DMS 273 treated with DMSO at 0.1 percent for 48 hours (cell line): Measurements from ENCODE around the gene GATA6.
"Not testable (repeated sequence)": the region's sequence is repeated elsewhere in the genome, so short reads cannot be mapped to it uniquely, and the experiment has no call there.

Source experiments
- DNase-seq: peaks from one replicate; lab custom pipeline; 2025; lab: John Stamatoyannopoulos, UW

Gene GATA6

DNA sequence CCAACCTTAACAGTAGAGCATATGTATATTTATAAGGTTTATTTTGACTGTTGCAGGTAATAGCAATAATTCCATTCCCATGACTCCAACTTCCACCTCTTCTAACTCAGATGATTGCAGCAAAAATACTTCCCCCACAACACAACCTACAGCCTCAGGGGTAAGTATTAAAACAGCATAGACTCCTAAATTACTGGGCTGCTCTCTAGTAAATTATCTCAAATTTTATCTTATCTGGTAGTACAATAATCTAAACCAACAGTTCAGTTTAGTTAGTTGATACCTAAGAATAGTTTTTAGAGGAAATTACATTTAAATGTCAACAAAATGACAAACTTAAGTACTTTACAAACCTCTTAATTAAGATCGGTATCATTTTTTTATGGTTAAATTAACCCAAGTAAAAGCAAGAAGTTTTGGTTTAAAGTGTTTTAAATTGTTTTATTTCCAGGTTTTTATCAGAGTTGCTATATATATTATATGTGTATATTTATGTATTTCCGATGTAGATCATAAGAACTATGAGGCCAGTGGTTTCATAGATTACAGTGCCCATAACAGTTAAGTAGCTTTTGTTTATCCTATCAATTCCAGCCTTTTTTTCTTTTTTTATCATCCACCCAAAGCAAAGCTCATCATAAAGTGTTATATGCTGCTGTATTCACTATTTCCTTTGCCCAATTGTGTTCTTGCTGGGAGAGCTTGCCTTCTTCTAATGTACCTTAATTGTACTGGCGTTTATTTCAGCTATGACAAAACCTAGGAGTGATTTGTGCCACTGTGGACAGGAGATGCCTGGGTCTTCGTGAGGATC lies 13.7 kb downstream of the GATA6 start:
- no peak for DNase-seq

DNA sequence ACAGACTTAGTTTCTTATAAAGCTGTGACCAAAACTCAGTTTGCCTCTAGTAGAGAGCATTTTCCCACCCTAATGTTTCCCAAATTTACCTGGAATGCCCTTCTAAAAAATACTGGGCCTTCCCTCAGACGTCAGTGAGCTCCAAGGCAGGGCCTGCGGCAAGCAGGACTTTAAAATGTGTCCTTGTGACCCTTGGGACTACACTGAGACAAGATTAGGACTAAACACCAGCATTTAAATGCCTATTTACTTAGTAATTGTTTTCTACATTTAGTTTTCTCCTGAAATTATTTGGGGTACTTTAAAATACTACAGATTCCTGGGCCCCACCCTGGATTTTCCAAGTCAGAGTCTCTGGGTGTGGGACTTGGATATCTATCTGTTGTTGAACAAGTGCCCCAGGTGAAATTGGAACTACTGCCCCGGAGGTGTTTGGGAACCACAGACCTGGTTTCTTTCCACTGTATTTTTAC lies 14.3 kb downstream of the GATA6 start:
- no peak for DNase-seq

DNA sequence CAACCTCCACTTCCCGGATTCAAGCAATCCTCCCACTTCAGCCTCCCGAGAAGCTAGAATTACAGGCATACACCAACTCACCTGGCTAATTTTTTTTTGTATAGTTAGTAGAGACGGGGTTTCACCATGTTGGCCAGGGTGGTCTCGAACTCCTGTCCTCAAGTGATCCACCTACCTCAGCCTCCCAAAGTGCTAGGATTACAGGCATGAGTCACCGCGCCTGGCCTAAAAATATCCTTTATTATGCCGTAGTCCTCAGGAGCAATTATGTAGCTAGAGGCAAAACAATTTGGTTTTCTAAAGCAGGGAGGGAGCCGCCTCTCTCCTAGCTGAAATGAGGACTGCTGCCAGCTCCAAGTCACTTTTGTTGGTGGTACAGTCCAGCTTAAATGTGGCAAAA lies 15.2 kb downstream of the GATA6 start:
- DNase-seq, result not testable (repeated sequence)

DNA sequence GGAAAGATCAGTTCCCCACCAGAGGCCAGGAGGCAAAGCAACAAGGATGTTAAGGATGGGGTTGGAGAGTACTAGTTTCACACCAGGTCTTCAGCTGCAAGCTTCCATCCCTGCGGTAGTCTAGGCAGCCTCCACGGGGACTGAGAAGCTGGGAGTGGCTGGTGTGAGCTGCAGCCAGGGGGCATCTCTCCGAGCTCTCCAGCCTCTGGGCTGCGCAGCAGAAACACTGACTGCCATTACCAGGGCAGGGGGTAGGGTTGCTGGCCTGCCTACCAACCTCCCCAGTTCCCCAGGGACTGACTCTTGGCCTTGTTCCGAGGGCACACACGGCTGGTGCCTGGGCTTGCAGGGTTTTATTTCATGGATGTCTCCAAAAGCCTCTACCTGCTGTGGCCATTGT lies 15.9 kb downstream of the GATA6 start:
- no peak for DNase-seq

DNA sequence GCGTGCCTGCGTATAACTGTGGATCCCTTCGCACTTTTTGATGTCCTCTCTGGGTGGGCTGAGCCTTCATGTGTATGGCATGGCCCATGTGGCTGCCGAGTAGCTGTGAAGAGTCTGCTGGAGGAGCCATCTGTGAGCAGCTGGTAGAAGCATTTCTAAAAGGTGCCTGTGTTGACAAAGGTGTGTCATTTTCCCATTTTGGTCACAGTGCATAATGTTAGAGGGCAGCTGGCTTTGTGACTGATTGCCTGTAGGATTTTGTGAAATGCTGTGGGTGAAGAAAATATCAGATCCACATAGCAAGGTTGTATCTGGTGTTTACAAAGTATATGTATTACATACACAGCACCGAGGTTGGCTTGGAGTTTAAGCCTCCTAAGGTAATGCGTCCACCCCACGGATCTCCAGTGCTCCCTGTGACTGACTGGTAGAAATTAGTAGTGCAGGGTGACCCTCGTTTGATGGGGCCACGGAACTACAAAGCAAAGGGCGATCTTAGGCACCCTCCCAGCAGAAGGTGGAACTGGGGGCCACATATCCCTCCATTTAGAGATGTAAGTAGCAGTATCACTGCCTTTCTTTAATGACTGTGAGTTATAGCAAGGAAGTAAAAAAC lies 16.5 kb downstream of the GATA6 start:
- no peak for DNase-seq

DNA sequence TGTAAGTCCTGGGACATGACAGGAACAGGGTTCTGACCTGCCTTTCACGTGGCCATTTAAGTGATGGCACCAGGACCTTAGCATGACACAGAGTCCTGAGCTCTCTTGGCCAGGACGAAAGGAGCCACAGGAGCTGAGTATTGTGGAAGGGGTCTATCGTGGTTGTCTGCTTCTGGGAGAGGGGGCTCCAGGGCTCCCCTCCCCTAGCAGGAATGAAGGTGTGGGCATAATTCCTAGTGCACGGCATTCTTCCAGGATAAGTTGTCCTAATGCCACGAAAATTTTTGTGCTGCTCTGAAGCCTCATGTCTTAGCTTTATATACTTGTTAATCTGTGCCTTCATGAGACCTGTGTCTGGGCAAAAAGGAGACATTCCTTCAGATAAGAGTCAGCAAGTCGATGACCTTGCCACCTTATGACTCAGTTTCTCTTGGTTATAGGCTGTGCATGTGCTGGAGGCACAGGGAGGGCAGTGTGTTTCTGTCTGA lies 17.1 kb downstream of the GATA6 start:
- DNase-seq, result no peak

DNA sequence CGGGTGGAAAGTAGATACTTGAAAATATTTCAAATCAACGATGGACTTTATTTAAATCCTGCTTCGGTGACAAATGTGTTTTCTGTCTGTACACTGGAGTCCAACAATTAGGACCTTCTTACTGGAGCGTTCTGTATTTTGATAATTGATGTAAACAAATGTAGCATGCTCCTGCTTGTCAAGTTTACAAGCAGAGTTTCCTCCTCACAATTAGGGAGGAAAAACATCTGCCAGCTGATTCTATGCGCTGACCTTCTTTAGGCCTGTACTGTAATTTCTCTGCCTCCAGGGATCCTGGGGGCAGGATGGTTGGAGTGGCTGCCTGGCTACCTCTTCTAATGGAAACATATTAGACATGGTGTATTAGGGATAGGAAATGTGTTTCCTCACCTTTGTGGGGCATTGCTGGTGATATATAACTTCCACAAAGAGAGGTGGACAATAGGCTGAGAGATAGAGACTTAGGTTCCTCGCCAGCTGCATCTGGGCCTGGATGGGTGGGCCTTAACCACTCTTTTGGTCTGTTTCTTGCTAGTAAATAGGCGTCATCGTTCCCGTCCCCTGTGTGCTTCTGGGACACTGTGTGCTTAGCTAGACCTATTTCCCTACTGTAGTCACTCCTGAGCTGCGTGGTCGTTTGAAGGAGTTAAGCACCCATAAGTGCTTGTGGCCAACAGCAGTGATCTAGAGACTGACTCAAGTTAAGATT lies 19.3 kb downstream of the GATA6 start:
- no peak for DNase-seq

DNA sequence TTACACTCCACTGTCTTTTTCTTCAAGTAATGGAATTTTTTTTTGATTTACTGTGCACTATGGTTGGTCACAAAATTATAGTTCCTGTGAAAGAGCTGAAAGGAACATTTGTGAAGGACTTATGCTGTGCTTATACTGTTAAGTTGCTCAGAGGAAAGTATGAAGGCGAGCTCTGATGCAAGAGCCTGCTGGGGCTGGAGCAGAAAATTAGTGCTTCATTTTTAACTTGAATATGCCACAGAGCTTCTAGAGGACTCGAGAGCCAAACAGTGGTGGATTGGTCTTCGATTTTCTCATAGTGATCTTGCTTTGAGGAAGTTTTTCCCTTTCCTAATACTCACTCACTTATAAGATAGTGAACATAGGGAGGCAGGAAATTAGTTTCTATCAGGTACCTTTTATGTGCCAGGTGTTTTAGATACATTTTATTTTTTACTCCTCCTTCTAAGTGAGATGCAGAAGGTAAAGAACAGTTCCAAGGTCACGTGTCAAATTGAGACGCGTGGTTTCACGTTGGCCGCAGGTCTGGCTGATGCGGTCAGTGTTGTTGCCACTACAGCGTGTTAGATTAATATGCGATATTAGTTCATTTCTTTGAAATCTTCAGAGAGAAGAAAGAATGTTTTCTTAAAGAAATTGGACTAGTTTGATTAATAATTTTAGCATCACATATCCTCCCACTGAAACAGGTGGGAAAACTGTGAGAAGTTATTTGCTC lies 20.2 kb downstream of the GATA6 start:
- DNase-seq, result no peak

DNA sequence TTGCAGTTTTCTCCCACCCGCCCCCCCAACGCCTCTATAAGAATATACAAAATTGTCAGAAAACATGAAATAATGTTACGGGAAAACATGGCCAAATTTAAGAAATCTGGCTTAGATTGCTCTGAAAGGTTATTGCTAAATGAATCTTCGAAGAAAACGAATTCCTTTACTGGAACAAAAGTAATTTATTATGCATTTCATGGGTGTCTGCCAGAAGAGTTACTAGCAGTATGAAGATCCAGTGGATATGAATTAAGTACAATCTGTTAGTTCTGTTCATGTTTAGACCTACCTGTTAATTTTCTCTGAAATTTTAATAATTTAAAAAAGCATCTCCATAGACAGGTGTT lies 21.9 kb downstream of the GATA6 start:
- DNase-seq, result no peak

DNA sequence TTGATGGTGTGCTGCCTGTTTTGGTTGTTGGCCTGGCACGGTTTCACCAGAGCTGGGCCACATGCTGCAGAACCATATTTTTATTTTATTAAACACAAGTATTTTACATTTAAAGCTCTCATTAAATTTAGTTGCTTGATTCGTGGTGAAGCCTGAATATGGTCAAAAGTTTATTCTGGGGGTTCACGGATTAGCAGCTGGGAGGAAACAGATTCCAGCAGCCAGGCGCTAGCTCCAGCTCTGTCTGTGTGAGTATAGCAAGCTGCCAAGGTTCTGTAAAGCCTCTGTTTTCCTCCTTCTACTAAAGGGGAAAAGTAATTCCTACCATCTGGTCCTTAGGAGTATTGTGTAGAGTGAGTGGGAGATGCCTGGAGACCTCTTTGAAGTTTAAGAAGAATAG lies 22.5 kb downstream of the GATA6 start:
- no peak for DNase-seq

DNA sequence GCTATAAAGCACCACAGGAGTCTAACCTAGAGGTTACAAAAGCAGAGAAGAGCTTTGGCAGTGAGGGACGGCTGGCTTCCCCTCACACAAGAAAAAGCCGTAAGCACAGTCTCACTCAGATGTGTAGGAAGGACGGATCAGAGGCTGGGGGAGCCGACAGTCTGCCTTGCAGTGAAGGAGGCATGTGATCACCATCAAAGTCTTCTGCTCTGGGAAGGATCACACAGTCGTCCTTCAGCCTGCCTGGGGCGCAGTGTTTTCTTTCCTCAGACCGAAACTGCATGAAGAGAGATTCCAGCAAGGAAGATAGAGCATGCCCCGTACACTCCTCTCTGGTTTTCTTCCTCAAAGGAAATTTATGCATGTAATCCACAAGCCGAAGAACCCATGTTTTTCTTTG lies 24.1 kb downstream of the GATA6 start:
- no peak for DNase-seq

DNA sequence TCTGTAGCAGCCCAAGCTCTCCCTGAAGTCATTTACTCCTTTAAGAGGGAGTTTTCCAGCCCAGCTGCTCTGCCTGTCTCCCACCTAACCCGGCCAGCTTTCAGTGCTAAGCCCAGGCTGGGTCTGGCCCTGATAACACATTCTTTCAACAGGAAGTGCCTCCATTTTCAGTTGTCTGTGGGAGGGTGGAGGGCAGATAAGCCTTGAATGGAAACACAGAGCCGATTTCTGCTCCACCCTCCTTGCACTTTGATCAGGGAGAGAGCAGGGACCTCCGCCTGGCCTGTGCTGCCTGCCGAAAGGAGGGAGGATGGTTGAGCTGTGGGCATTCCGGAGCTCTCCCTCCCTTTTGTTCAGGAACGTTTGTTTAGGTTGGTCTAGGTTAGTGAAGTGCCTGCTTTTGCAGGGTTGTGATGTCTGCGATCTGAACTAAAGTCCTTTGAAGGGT lies 24.8 kb downstream of the GATA6 start:
- DNase-seq, result no peak

DNA sequence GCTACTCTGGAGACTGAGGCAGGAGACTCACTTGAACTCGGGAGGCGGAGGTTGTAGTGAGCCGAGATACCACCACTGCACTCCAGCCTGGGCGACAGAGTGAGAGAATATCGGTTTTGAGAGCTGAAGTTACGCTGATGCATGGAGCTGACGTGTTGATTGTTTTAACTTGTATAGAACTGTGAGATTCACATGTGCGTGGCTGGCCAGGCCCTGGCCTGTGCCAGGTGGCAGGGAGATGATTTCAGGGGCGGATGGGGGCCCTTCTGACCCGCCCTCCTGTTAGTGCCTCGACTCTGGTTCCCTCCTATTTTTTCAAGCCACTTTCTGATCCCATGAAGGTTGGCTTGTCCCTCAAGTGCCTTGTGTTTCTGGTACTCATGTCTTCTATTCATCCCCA lies 25.7 kb downstream of the GATA6 start:
- no peak for DNase-seq

DNA sequence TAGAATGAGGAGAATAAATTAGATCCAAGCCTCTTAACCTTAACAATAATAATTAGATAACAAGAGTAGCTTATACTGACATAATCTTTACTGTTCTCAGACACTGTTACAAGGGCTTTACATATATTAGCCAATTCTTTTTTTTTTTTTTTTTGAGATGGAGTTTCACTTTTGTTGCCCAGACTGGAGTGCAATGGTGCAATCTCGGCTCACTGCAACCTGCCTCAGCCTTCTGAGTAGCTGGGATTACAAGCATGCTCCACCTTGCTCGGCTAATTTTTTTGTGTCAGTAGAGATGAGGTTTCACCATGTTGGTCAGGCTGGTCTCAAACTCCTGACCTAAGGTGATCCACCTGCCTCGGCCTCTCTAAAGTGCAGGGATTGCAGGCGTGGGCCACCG lies 27.6 kb downstream of the GATA6 start:
- not testable (repeated sequence) for DNase-seq

DNA sequence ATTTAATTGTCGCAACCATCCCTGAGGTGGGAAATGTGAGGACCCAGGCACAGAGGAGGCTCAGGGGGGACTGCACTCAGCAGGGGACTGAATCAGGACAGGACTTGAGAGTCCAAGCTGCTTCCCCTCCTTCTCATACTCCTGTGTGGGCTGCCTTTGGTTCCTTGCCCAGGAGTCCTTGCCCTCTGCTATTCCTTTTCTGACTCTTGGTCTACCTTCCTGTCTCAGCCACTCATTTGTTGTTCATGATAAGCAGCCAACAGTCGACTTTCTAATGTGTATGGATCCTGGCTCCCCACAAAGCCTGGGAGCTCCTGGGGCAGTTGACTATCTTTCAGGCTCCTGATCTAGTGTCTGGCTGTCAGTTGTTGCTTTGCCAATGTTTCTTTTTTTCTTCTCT lies 28.3 kb downstream of the GATA6 start:
- DNase-seq, result no peak

DNA sequence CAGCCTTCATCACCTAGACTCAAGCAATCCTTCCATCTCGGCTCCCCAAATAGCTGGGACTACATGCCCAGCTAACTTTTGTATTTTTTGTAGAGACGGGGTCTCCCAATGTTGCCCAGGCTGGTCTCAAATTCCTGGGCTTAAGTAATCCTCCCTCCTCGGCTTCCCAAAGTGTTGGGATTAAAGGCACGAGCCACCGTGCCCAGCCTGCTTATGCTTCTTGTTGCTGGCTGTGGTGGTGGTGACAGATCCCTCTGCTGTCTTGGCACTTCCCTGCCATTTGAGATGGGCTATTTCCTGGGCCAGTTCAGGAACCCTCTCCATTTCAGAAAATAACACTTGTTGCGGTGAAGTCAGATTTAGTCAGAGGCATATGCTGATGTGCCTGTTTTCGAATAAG lies 28.8 kb downstream of the GATA6 start:
- no peak for DNase-seq

DNA sequence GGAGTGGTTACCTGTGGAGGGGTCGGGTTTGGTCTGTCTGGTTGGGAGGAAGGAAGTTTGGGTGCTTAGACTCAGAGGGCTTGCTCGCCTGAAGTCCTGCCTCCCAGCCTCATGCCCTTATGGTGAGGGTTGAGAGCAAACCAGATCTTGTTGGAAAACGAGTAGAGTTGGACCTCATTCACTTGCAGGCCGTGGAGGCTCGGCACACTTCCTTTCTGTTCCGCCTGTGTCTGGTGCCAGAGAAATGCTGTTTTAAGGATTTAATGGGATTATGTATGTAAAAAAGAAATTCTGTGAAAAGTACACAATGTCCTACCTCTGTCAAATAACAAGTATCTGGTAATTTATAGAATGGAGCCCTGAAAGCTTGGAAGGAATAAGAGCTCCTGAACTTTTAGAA lies 29.6 kb downstream of the GATA6 start:
- no peak for DNase-seq

DNA sequence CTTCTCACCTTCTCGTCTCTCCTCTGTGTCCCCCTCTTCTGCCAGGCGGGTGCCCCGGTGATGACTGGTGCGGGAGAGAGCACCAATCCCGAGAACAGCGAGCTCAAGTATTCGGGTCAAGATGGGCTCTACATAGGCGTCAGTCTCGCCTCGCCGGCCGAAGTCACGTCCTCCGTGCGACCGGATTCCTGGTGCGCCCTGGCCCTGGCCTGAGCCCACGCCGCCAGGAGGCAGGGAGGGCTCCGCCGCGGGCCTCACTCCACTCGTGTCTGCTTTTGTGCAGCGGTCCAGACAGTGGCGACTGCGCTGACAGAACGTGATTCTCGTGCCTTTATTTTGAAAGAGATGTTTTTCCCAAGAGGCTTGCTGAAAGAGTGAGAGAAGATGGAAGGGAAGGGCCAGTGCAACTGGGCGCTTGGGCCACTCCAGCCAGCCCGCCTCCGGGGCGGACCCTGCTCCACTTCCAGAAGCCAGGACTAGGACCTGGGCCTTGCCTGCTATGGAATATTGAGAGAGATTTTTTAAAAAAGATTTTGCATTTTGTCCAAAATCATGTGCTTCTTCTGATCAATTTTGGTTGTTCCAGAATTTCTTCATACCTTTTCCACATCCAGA lies 31.3 kb downstream of the GATA6 start:
- DNase-seq, result no peak

DNA sequence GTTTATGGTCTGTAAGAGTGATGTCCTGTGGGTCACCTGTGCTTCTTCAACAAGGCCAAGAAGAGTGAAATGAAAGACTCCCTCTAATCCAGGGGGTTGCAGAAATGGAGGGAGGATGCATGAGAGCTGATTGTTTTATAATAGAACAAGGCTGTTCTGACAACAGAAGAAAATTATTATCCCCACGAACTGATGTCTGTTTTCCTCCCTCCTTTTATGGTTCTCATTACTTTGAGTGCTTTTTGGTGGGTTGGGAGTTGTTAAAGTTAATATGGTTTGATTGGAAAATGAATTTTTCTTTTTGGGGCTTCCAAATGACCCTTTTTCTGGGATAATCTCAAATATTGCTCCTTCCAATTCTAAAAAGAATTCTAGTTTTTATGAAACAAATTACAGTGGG lies 33.6 kb downstream of the GATA6 start:
- DNase-seq, result no peak

DNA sequence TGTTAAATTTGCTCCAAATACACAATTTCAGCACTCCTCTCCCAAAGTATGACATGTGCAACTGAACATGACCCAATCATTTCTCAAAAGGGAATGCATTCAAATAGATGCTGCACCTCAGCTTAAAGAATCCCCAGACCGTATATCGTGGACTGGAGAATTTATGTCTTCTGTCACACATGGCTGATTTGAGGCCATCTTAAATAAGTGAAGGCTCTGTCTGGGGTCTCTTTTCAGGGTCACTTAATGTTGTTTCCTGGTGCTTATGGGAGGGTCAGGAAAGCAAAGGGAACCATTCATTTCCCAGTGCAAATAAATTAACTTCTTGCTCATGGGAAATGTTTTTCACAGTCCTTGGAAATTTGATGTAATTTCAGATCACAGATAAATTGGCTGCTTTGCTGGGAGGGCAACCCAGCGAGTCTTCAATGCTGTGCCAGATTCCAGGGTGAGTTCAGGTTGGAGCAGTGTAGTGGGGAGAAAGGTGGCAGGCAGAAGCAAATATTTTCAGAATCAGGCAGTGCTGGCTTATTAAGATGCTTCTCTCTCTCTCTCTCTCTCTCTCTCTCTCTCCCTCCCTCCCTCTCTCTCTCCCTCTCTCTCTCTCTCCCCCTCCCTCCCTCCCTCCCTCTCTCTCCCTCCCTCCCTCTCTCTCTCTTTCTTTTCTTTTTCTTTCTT lies 34.3 kb downstream of the GATA6 start:
- DNase-seq, result no peak

DNA sequence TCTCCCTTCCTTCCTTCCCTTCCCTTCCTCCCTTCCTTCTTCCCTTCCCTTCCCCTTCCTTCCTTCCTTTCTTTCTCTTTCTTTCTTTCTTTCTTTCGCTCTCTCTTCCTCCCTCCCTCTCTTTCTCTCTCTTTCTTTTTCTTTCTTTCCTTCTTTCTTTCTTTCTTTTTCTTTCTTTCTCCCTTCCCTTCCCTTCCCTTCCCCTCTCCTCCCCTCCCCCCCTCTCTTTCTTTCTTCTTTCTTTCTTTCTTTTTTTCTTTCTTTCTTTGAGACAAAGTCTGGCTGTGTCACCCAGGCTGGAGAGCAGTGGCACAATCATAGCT lies 34.8 kb downstream of the GATA6 start:
- DNase-seq, result no peak
